A549 treated with CpdA at 1 μM for 4 hours (cell line): ENCODE results near the gene TUBAL3. TPM values are rescaled to one million over a fixed set of nuclear protein-coding genes. Genes with fewer than 3 reads are reported as not detected.

Source experiments
- total RNA-seq: library from RNA; stranded (reverse); fragments of 200-300 nt; extraction: Qiagen RNA extraction; gene quantifications from 5 replicates; pipeline ENCODE4 v1.2.3, GENCODE V29; 2022; ENCODE audit warnings: low read depth

Gene TUBAL3
- 0.24 to 0.49 TPM (median 0.31 TPM) in 5 replicates for total RNA-seq

GRCh38 chr10:5404208-5405041, at the start of gene TUBAL3:
Gene TUBAL3 (minus strand): TSS chr10:5404828. CDS start chr10:5404792, 36 bp downstream.

GRCh38 chr10:5412277-5412941, 7.8 kb upstream of the TUBAL3 start, which contains the start of gene NET1:
Gene NET1 (plus strand): TSS chr10:5412557. CDS start chr10:5412693, 136 bp downstream.

GRCh38 chr10:5364890-5365338, 39.7 kb downstream of the TUBAL3 start, which contains the start of gene UCN3:
Gene UCN3 (plus strand): TSS chr10:5364966. CDS start chr10:5373721, 8,755 bp downstream.

Other genes with a start within 250 kb of the TUBAL3 start
- gene AKR1C8, start 219.7 kb downstream of the TUBAL3 start, total RNA-seq, result 0.19 to 0.31 TPM in 2 of 5 replicates, not detected in the others
- 0.26 to 0.42 TPM (median 0.37 TPM) in 5 replicates for gene AKR1C4, start 208.0 kb downstream of the TUBAL3 start, total RNA-seq
- gene UCN3, start 39.9 kb downstream of the TUBAL3 start, total RNA-seq, result not detected in 5 replicates
- 72.1 to 99.4 TPM (median 86.8 TPM) in 5 replicates for gene NET1, start 7.7 kb upstream of the TUBAL3 start, total RNA-seq
- gene CALML5, start 94.7 kb upstream of the TUBAL3 start, total RNA-seq, result not detected in 5 replicates
- gene CALML3, start 120.1 kb upstream of the TUBAL3 start, total RNA-seq, result not detected in 5 replicates